MM.1S (cell line): Measurements from ENCODE around the gene MIEN1.
"Not testable (repeated sequence)": the region's sequence is repeated elsewhere in the genome, so short reads cannot be mapped to it uniquely, and the experiment has no call there.

Experiments
- CTCF ChIP-seq: fragments of 300-600 bp; sonication (generic); IDR thresholded peaks from 2 replicates; pipeline ENCODE4 v1.5.1; 2016; ENCODE audit warnings: antibody characterized with exemption, low read length, mixed read lengths
- EZH2 ChIP-seq: fragments of 300-600 bp; sonication (generic); optimal IDR thresholded peaks from 2 replicates; pipeline ENCODE3; 2017; ENCODE audit warnings: low read depth, mild to moderate bottlenecking, antibody characterized with exemption, low read length, mixed read lengths
- EZH2phosphoT487 ChIP-seq: fragments of 300-600 bp; sonication (generic); IDR thresholded peaks from 2 replicates; pipeline ENCODE4 v1.6.1; 2018; ENCODE audit warnings: antibody characterized with exemption, low read length

GRCh38 chr17:39748444-39749034 is 18.2 kb upstream of the MIEN1 start:
- TF ChIP-seq CTCF, EZH2phosphoT487, EZH2: not testable (repeated sequence)
